Right lobe of liver (tissue), 6 donors: ENCODE results near the gene CACNG4. TPM values are rescaled to one million over a fixed set of nuclear protein-coding genes. Genes with fewer than 3 reads are reported as not detected.

ENCODE experiments used
- ATAC-seq, 4 donors: fragments of 200-7000 bp; cut with Tn5 transposase; one replicate each; pipeline ENCODE4 v1.9.1; 2020; ENCODE audit warnings: mild to moderate bottlenecking in 4 of 4, moderate library complexity in 4 of 4
- DNase-seq, 3 donors: peaks; one replicate each; pipeline ENCODE4 v3.0.0-alpha.2; 2020
- H3K27ac ChIP-seq, 3 donors: fragments of 200-600 bp; one replicate each; pipeline ENCODE4 v1.8.0; 2022
- H3K27me3 ChIP-seq, 2 donors: fragments of 200-600 bp; one replicate each; pipeline ENCODE4 v1.8.0; 2022
- H3K36me3 ChIP-seq, 4 donors: fragments of 200-600 bp; sonication (generic) in 1 of 4; one replicate each; pipeline versions ENCODE4 v1.5.1 to v1.8.0; 2017 to 2022; ENCODE audit warnings: control low read depth in 1 of 4
- H3K4me1 ChIP-seq, 4 donors: fragments of 200-600 bp; sonication (generic) in 1 of 4; one replicate each; pipeline versions ENCODE4 v1.5.1 to v1.8.0; 2017 to 2022; ENCODE audit warnings: control low read depth in 1 of 4
- H3K4me3 ChIP-seq, 3 donors: fragments of 200-600 bp; one replicate each; pipeline ENCODE4 v1.8.0; 2022
- H3K9me3 ChIP-seq, 4 donors: fragments of 200-600 bp; sonication (generic) in 1 of 4; one replicate each; pipeline versions ENCODE4 v1.5.1 to v1.8.0; 2017 to 2022; ENCODE audit warnings: control low read depth in 1 of 4
- CTCF ChIP-seq, 4 donors: fragments of 200-600 bp in 3 of 4; fragments of 450-650 bp in 1 of 4; IDR thresholded peaks; one replicate each; pipeline versions ENCODE4 v1.5.1 to v1.8.0; 2016 to 2022; ENCODE audit warnings: antibody characterized with exemption in 4 of 4, mild to moderate bottlenecking in 2 of 4
- POLR2A ChIP-seq: fragments of 450-650 bp; IDR thresholded peaks from one replicate; pipeline ENCODE4 v1.6.1; 2017; ENCODE audit warnings: antibody characterized with exemption, mild to moderate bottlenecking
- WGBS: methylation state at CpG from one replicate; pipeline ENCODE4 v1.1.6; 2018; ENCODE audit warnings: low coverage, low lambda C conversion rate; ENCODE audit not compliant: insufficient coverage; ENCODE audit errors: missing lambda C conversion rate; 5-methylcytosine and 5-hydroxymethylcytosine counted together
- intact Hi-C, 2 donors: fragments of 100-400 bp; cut with DNase I; formaldehyde crosslinking; loops; one replicate each; pipeline versions ENCODE4 v1.11.2 to v1.14.1; 2022
- total RNA-seq, 6 experiments: library from RNA; depleted of rRNA in 2 of 6; stranded (reverse); fragments of >200 nt in 2 of 6; fragmentation: NEBNext Ultra II Directional in 3 of 6; extraction: Animal tissue kit (Norgen Biotek cat#: 25700) in 3 of 6; gene quantifications; one replicate each; pipeline versions ENCODE4 v1.1.0 to v1.2.4, GENCODE V29; 2016 to 2023
- donor health status: DM: no; HTN: yes; CAD: no.
- donor health status: DM: no; HTN: no; CAD: no.
- donor health status: DM: no; HTN: no; CAD: no.
- donor health status: DM: no; HTN: yes; CAD: no.
- donor health status: DM: no; HTN: yes; CAD: no.

The CACNG4 gene
- total RNA-seq, 6 experiments from 2014 or later = not detected

- H3K36me3 ChIP-seq = no peaks in the 10 kb centered on the region
- H3K4me1 ChIP-seq = no peaks in the 10 kb centered on the region
- peak in 1 of 3 donors; percentile 16 for DNase-seq
- intact Hi-C loops = no loop called here
- H3K4me3 ChIP-seq = no peak overlapping the region
- 100% methylated on average over 3 of the region's 5 CpGs for WGBS
- TF ChIP-seq CTCF (IDR thresholded peaks at IDR 0.05) (no peak), POLR2A (no peak)
- H3K9me3 ChIP-seq = no peaks in the 10 kb centered on the region
- no peaks in the 10 kb centered on the region for H3K27me3 ChIP-seq
- no peak for ATAC-seq
- no peak overlapping the region for H3K27ac ChIP-seq
These were observed 8.7 kb upstream of the CACNG4 start for GRCh38 chr17:66955821-66956220.

GRCh38 chr17:66956941-66957340 lies 7.6 kb upstream of the CACNG4 start:
- DNase-seq (no peak), ATAC-seq (no peak)
- H3K9me3 ChIP-seq = no peaks in the 10 kb centered on the region
- intact Hi-C loops = no loop called here
- no peaks in the 10 kb centered on the region for H3K36me3 ChIP-seq
- H3K4me1 ChIP-seq = no peaks in the 10 kb centered on the region
- 85% methylated on average over 6 of the region's 6 CpGs for WGBS
- H3K27ac ChIP-seq = no peak overlapping the region
- no peak for TF ChIP-seq POLR2A
- TF ChIP-seq CTCF (IDR thresholded peaks at IDR 0.05) = no peak
- H3K27me3 ChIP-seq = no peaks in the 10 kb centered on the region
- H3K4me3 ChIP-seq = no peak overlapping the region

- Histone ChIP-seq H3K9me3 (no peaks in the 10 kb centered on the region), H3K4me3 (no peak overlapping the region), H3K36me3 (no peaks in the 10 kb centered on the region), H3K27me3 (no peaks in the 10 kb centered on the region), H3K4me1 (no peaks in the 10 kb centered on the region), H3K27ac (no peak overlapping the region)
- 71% methylated on average over 7 of the region's 8 CpGs for WGBS
- TF ChIP-seq CTCF (IDR thresholded peaks at IDR 0.05) = no peak
- no peak for TF ChIP-seq POLR2A
- intact Hi-C loops = no loop called here
- DNase-seq = peak in 1 of 3 donors; percentile 11
- ATAC-seq = no peak
These were observed 7.2 kb upstream of the CACNG4 start for GRCh38 chr17:66957343-66957742.

- no peak overlapping the region for H3K4me3 ChIP-seq
- no peaks in the 10 kb centered on the region for H3K27me3 ChIP-seq
- intact Hi-C loops = no loop called here
- H3K36me3 ChIP-seq = no peaks in the 10 kb centered on the region
- no peaks in the 10 kb centered on the region for H3K9me3 ChIP-seq
- H3K4me1 ChIP-seq = no peaks in the 10 kb centered on the region
- no peak overlapping the region for H3K27ac ChIP-seq
- WGBS = 61% methylated on average over 10 of the region's 16 CpGs
- no peak for TF ChIP-seq CTCF (IDR thresholded peaks at IDR 0.05)
- no peak for TF ChIP-seq POLR2A
- peak in 3 of 4 donors; percentile 50 to 83 (median 59) for ATAC-seq
- peak in 1 of 3 donors; percentile 51 for DNase-seq
These were observed 6.4 kb upstream of the CACNG4 start for GRCh38 chr17:66957951-66958579.
